H1 (cell line): Measurements from ENCODE around the gene TNFRSF1A. TPM values are rescaled to one million over a fixed set of nuclear protein-coding genes. Genes with fewer than 3 reads are reported as not detected.
A peak's percentile ranks its signal among the peaks of the same experiment; 100 is the strongest.

ENCODE experiments used
- CTCF ChIA-PET: fragments of 300-600 bp; sonication (Branson Sonifier 250); formaldehyde crosslinking; loops from one replicate; lab custom pipeline; 2021; ENCODE audit not compliant: partially characterized antibody; lab: Charles Lee
- POLR2A ChIA-PET: fragments of 300-600 bp; sonication (Branson Sonifier 250); formaldehyde crosslinking; loops from one replicate; lab custom pipeline; 2021; ENCODE audit warnings: inconsistent platforms; ENCODE audit not compliant: partially characterized antibody; lab: Charles Lee
- DNase-seq, 2 experiments: peaks; one replicate each; pipeline versions ENCODE4 v3.0.0 to v3.0.0-alpha.2; 2010 to 2022; ENCODE audit warnings: low spot score in 2 of 2, low read depth in 1 of 2, mixed read lengths in 1 of 2
- FAIRE-seq: peaks from 2 replicates; lab custom pipeline; 2011; peaks lifted over from hg19 to GRCh38; lab: Jason Lieb, UNC
- H2AFZ ChIP-seq: 2 replicates; pipeline ENCODE4 v1.8.1; 2012; ENCODE audit warnings: low read length, inconsistent platforms
- H2AK5ac ChIP-seq: 2 replicates; pipeline ENCODE4 v1.6.1; 2013; ENCODE audit warnings: low read depth, low read length
- H2BK120ac ChIP-seq: replicated peaks from 2 replicates; pipeline ENCODE3; 2013; ENCODE audit warnings: low read depth, low read length, inconsistent platforms
- H2BK12ac ChIP-seq: 2 replicates; pipeline ENCODE4 v1.6.1; 2013; ENCODE audit warnings: low read depth, low read length
- H2BK15ac ChIP-seq: 2 replicates; pipeline ENCODE4 v1.6.1; 2013; ENCODE audit warnings: low read length
- H2BK20ac ChIP-seq: 2 replicates; pipeline ENCODE4 v1.6.1; 2013; ENCODE audit warnings: low read length
- H2BK5ac ChIP-seq: 2 replicates; pipeline ENCODE4 v1.6.1; 2013; ENCODE audit warnings: low read depth, low read length
- H3K14ac ChIP-seq: 2 replicates; pipeline ENCODE4 v1.6.1; 2013; ENCODE audit warnings: inconsistent platforms; ENCODE audit not compliant: insufficient read length
- H3K18ac ChIP-seq: 2 replicates; pipeline ENCODE4 v1.6.1; 2013; ENCODE audit warnings: low read length; ENCODE audit errors: extremely low read depth
- H3K23ac ChIP-seq: 2 replicates; pipeline ENCODE4 v1.6.1; 2013; ENCODE audit warnings: inconsistent platforms; ENCODE audit not compliant: insufficient read length
- H3K23me2 ChIP-seq: 2 replicates; pipeline ENCODE4 v1.6.1; 2013; ENCODE audit warnings: low read depth, low read length
- H3K27ac ChIP-seq: 2 replicates; pipeline ENCODE4 v1.6.1; 2011; ENCODE audit warnings: low read depth, low read length, inconsistent platforms
- H3K27me3 ChIP-seq, 4 experiments: replicated peaks in 1 of 4; 1 replicate in 1 of 4; 2 replicates in 3 of 4; pipeline versions ENCODE4 v1.6.1 to v1.8.1; 2011 to 2013; ENCODE audit warnings: low read length in 3 of 4, mild to moderate bottlenecking in 3 of 4, inconsistent platforms in 2 of 4, mixed read lengths in 2 of 4, moderate library complexity in 1 of 4; ENCODE audit not compliant: control insufficient read depth in 3 of 4, insufficient read depth in 3 of 4; ENCODE audit errors: extremely low read depth in 1 of 4
- H3K36me3 ChIP-seq, 4 experiments: 2 replicates each; pipeline versions ENCODE4 v1.6.1 to v1.8.1; 2011 to 2013; ENCODE audit warnings: mild to moderate bottlenecking in 4 of 4, low read length in 3 of 4, moderate library complexity in 2 of 4, control low read depth in 1 of 4, inconsistent platforms in 1 of 4; ENCODE audit not compliant: insufficient read depth in 4 of 4, control insufficient read depth in 2 of 4
- H3K4ac ChIP-seq: replicated peaks from 2 replicates; pipeline ENCODE3; 2013; ENCODE audit warnings: low read length, low read depth, mixed read lengths, inconsistent platforms; ENCODE audit not compliant: insufficient read length
- H3K4me1 ChIP-seq, 4 experiments: replicated peaks in 1 of 4; 1 replicate in 1 of 4; 2 replicates in 3 of 4; pipeline versions ENCODE4 v1.6.1 to v1.8.1; 2011 to 2013; ENCODE audit warnings: low read length in 3 of 4, inconsistent platforms in 2 of 4, mixed read lengths in 1 of 4; ENCODE audit not compliant: insufficient read depth in 4 of 4, control insufficient read depth in 3 of 4
- H3K4me2 ChIP-seq, 2 experiments: 2 replicates each; pipeline versions ENCODE4 v1.6.1 to v1.8.1; 2011 to 2013; ENCODE audit warnings: low read depth in 2 of 2, low read length in 2 of 2, control low read depth in 1 of 2, inconsistent platforms in 1 of 2, mild to moderate bottlenecking in 1 of 2; ENCODE audit not compliant: insufficient read depth in 1 of 2
- H3K4me3 ChIP-seq, 4 experiments: fragments of 200-600, 300-600 bp in 1 of 4; sonication (generic), shearing (Covaris generic), sonication (Bioruptor Twin) in 1 of 4; 2 replicates each; pipeline versions ENCODE4 v1.5.1 to v1.8.1; 2011 to 2016; ENCODE audit warnings: low read length in 4 of 4, low read depth in 3 of 4, control low read depth in 2 of 4, inconsistent platforms in 2 of 4, mild to moderate bottlenecking in 2 of 4, mixed read lengths in 1 of 4, moderate library complexity in 1 of 4; ENCODE audit not compliant: insufficient read depth in 2 of 4; ENCODE audit errors: extremely low read depth in 1 of 4
- H3K56ac ChIP-seq: replicated peaks from 2 replicates; pipeline ENCODE3; 2013; ENCODE audit warnings: low read depth, mild to moderate bottlenecking, mixed read lengths, low read length, inconsistent platforms; ENCODE audit not compliant: insufficient read length
- H3K79me1 ChIP-seq: 2 replicates; pipeline ENCODE4 v1.6.1; 2013; ENCODE audit warnings: low read depth, low read length, control low read depth
- H3K79me2 ChIP-seq, 2 experiments: 2 replicates each; pipeline versions ENCODE4 v1.6.1 to v1.8.1; 2012 to 2013; ENCODE audit warnings: low read length in 2 of 2, mild to moderate bottlenecking in 2 of 2, inconsistent platforms in 1 of 2; ENCODE audit not compliant: insufficient read depth in 2 of 2, control insufficient read depth in 1 of 2
- H3K9ac ChIP-seq, 4 experiments: replicated peaks in 1 of 4; 1 replicate in 1 of 4; 2 replicates in 3 of 4; pipeline versions ENCODE4 v1.6.1 to v1.8.1; 2011 to 2013; ENCODE audit warnings: low read depth in 3 of 4, low read length in 3 of 4, control low read depth in 2 of 4, mild to moderate bottlenecking in 2 of 4, moderate library complexity in 2 of 4, inconsistent platforms in 1 of 4; ENCODE audit errors: extremely low read depth in 1 of 4
- H3K9me3 ChIP-seq, 2 experiments: 2 replicates each; pipeline versions ENCODE4 v1.6.1 to v1.8.1; 2012 to 2013; ENCODE audit warnings: mild to moderate bottlenecking in 2 of 2, moderate library complexity in 2 of 2, control low read depth in 1 of 2, inconsistent platforms in 1 of 2, low read depth in 1 of 2, low read length in 1 of 2, mixed read lengths in 1 of 2; ENCODE audit not compliant: insufficient read depth in 2 of 2
- H4K20me1 ChIP-seq, 2 experiments: replicated peaks in 1 of 2; 2 replicates each; pipeline versions ENCODE3 to v1.8.1; 2011 to 2013; ENCODE audit warnings: inconsistent platforms in 2 of 2, low read length in 2 of 2, mild to moderate bottlenecking in 1 of 2; ENCODE audit not compliant: insufficient read depth in 2 of 2, control insufficient read depth in 1 of 2
- H4K5ac ChIP-seq: 2 replicates; pipeline ENCODE4 v1.6.1; 2013; ENCODE audit warnings: low read length, low read depth, mixed read lengths, inconsistent platforms; ENCODE audit not compliant: insufficient read length
- H4K8ac ChIP-seq: 2 replicates; pipeline ENCODE4 v1.8.0; 2013; ENCODE audit warnings: mild to moderate bottlenecking, moderate library complexity, low read length, inconsistent platforms; ENCODE audit not compliant: insufficient read depth; ENCODE audit errors: extremely low read depth
- H4K91ac ChIP-seq: replicated peaks from 2 replicates; pipeline ENCODE3; 2013; ENCODE audit warnings: low read length, mixed read lengths, inconsistent platforms; ENCODE audit not compliant: insufficient read length
- CEBPB ChIP-seq: IDR thresholded peaks from 2 replicates; pipeline ENCODE4 v1.6.1; 2012; ENCODE audit warnings: low read depth, low read length
- CREB1 ChIP-seq: IDR thresholded peaks from 2 replicates; pipeline ENCODE4 v1.6.1; 2012; ENCODE audit warnings: inconsistent platforms
- EGR1 ChIP-seq: IDR thresholded peaks from 2 replicates; pipeline ENCODE4 v1.6.1; 2011; ENCODE audit warnings: low read depth, low read length, borderline replicate concordance
- SIN3A ChIP-seq, 2 experiments: IDR thresholded peaks in 1 of 2; conservative IDR thresholded peaks in 1 of 2; 2 replicates each; pipeline ENCODE4 v1.6.1; 2011 to 2012; ENCODE audit warnings: low read length in 2 of 2, improper control_type of control experiment in 1 of 2, low read depth in 1 of 2, mild to moderate bottlenecking in 1 of 2
- TBP ChIP-seq: IDR thresholded peaks from 2 replicates; pipeline ENCODE4 v1.6.1; 2011; ENCODE audit warnings: low read depth, low read length, improper control_type of control experiment
- WGBS, 2 experiments: shearing (Covaris generic) in 1 of 2; methylation state at CpG; one replicate each; pipeline versions ENCODE4 v1.1.6 to v1.1.7; 2013 to 2015; ENCODE audit warnings: low lambda C conversion rate in 2 of 2, mixed read lengths in 2 of 2, inconsistent platforms in 1 of 2, low coverage in 1 of 2, missing lambda C conversion rate in 1 of 2; ENCODE audit not compliant: insufficient replicate concordance in 2 of 2, insufficient coverage in 1 of 2, insufficient read length in 1 of 2; ENCODE audit errors: extremely low coverage in 1 of 2, missing lambda C conversion rate in 1 of 2; 5-methylcytosine and 5-hydroxymethylcytosine counted together
- polyA plus RNA-seq, 7 experiments: library from polyadenylated mRNA; depleted of rRNA in 3 of 7; stranded (reverse) in 5 of 7; unstranded in 2 of 7; fragments of >200 nt in 5 of 7; fragments of 200-250 nt in 2 of 7; gene quantifications; 1 replicate in 5 of 7; 2 replicates in 1 of 7; 4 replicates in 1 of 7; pipeline versions ENCODE4 v1.2.1 to v1.2.3, GENCODE V29; 2011 to 2013; ENCODE audit warnings: missing spikeins in 2 of 7, mixed read lengths in 2 of 7
- total RNA-seq: library from RNA; stranded (reverse); fragmentation: NEBNext Ultra II Directional; extraction: Animal tissue kit (Norgen Biotek cat#: 25700); gene quantifications from 2 replicates; pipeline ENCODE4 v1.2.1, GENCODE V29; 2021
- TF ChIP-seq, protein P1 (sequence below): IDR thresholded peaks from 2 replicates; pipeline ENCODE4 v1.6.1; 2012; ENCODE audit warnings: inconsistent platforms
- TF ChIP-seq, protein P2 (sequence below): IDR thresholded peaks from 2 replicates; pipeline ENCODE4 v1.6.1; 2011; ENCODE audit warnings: low read depth, mild to moderate bottlenecking, low read length; ENCODE audit not compliant: insufficient read depth

The TNFRSF1A gene
- total and polyA plus RNA-seq, 2 of the 8 experiments (the other 6 are each of a cell fraction or from before 2014, with no cell fraction given) = 28.7 to 42.1 TPM

DNA sequence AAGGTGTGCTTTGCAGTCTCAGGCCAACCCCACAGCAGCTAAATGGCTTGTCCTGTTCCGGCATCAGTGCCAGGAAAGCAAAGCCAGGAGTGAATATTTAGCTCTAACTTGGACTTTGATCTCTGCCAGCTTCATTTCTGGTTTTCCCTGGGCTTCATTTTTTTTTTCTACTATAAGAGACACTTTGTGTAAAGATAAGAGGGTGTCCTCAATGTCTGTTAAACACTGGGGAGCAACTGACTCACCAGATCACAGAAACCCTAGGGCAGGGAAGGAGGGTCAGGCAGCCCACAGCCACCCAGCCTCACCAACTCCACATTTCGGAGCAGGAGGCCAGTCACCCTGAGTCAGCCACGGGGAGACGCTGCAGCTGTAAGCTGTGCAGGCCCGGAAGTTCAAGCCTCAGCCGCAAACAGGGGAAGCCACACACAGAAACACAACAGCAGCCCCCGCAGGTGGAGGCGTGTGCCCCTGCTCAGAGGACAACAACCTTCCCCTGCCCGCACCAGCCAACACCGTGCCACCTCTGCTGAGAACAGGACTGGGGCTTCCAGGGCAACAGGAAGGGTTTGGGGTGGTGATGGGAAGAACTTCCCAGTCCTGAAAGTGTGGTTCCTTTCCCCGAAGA lies 6.3 kb downstream of the TNFRSF1A start:
- FAIRE-seq (no peak), DNase-seq (peak in 1 of 2 experiments; percentile 70)
- H4K8ac ChIP-seq = peak overlapping the region; percentile 58; the same call in 1 of the 2 replicates
- H2BK5ac ChIP-seq = peak overlapping the region; percentile 93
- H2BK120ac ChIP-seq = peak overlapping the region; percentile 10
- peak overlapping the region; percentile 62 to 87 for H3K4me2 ChIP-seq
- H4K91ac ChIP-seq = peak overlapping the region; percentile 77
- no peak overlapping the region for H3K14ac ChIP-seq
- peaks cover 19 to 48% (median 29%) of the 10 kb centered on the region in 4 experiments for H3K4me1 ChIP-seq
- H2BK15ac ChIP-seq = peak overlapping the region; percentile 65
- peak overlapping the region; percentile 54 for H3K4ac ChIP-seq
- peak overlapping the region in 3 of 4 experiments; percentile 5 to 51 (median 37); a peak in 4 of 8 replicates for H3K4me3 ChIP-seq
- peaks cover 12 to 24% (median 17%) of the 10 kb centered on the region in 4 experiments; a peak in 5 of 8 replicates for H3K36me3 ChIP-seq
- H3K23me2 ChIP-seq = peaks cover 12% of the 10 kb centered on the region
- ChIA-PET CTCF (interaction anchor here (0.6 to 11.4 kb wide), 28 partner anchors 8 to 907 kb away, joined by 3 to 109 read pairs (median 4); partner anchors contain the start of gene SCNN1A), POLR2A (interaction anchor here (0.5 to 17.5 kb wide), 24 partner anchors 3 to 380 kb away, joined by 3 to 286 read pairs (median 8); partner anchors contain the start of genes LTBR, MRPL51, SCNN1A and TAPBPL)
- peak overlapping the region; percentile 74 for H2BK20ac ChIP-seq
- H3K9me3 ChIP-seq = no peaks in the 10 kb centered on the region
- H3K27ac ChIP-seq = peak overlapping the region; percentile 88
- peak overlapping the region; percentile 95 for H2BK12ac ChIP-seq
- peaks cover 0 to 4% of the 10 kb centered on the region in 2 experiments for H4K20me1 ChIP-seq
- no peaks in the 10 kb centered on the region for H3K27me3 ChIP-seq
- H4K5ac ChIP-seq = peak overlapping the region; percentile 82
- no peak overlapping the region for H2AFZ ChIP-seq
- WGBS, 2 experiments = 53% methylated on average over 11 of the region's 11 CpGs; no CpG with 5 or more reads in 1 of the 2 experiments
- H3K56ac ChIP-seq = peak overlapping the region; percentile 17
- no peak overlapping the region for H3K23ac ChIP-seq
- H3K18ac ChIP-seq = peak overlapping the region; percentile 84
- H3K79me2 ChIP-seq = peaks cover 7 to 59% of the 10 kb centered on the region in 2 experiments
- peaks cover 5% of the 10 kb centered on the region; the same call in 1 of the 2 replicates for H3K79me1 ChIP-seq
- H2AK5ac ChIP-seq = peak overlapping the region; percentile 68; the same call in 1 of the 2 replicates
- peak overlapping the region in 2 of 4 experiments; percentile 60; a peak in 4 of 7 replicates for H3K9ac ChIP-seq
- TF ChIP-seq TBP = no peak
- TF ChIP-seq SIN3A (conservative IDR thresholded peaks at IDR 0.05 in 1 of 2, IDR thresholded peaks at IDR 0.05 in 1 of 2; ENCODE audit: low read depth in 1 of 2, low read length in 2 of 2) = peak in 1 of 2 experiments; percentile 39; a peak in 1 of 4 replicates
- TF ChIP-seq CREB1 = no peak
- TF ChIP-seq, protein P1, sequence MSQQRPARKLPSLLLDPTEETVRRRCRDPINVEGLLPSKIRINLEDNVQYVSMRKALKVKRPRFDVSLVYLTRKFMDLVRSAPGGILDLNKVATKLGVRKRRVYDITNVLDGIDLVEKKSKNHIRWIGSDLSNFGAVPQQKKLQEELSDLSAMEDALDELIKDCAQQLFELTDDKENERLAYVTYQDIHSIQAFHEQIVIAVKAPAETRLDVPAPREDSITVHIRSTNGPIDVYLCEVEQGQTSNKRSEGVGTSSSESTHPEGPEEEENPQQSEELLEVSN = no peak
- TF ChIP-seq EGR1 = 0 out of 2 replicates have a peak, but pooled peaks have one; percentile 11
- TF ChIP-seq CEBPB = no peak
- TF ChIP-seq, protein P2, sequence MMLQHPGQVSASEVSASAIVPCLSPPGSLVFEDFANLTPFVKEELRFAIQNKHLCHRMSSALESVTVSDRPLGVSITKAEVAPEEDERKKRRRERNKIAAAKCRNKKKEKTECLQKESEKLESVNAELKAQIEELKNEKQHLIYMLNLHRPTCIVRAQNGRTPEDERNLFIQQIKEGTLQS = 0 out of 2 replicates have a peak, but pooled peaks have one; percentile 0
